IMR-90 (cell line): Measurements from ENCODE around the gene ADAMTS16. TPM values are rescaled to one million over a fixed set of nuclear protein-coding genes. Genes with fewer than 3 reads are reported as not detected.

Experiments used
- ATAC-seq: fragments of 200-7000 bp; cut with Tn5 transposase; 2 replicates; pipeline ENCODE4 v1.9.1; 2020; ENCODE audit warnings: low read depth, mild to moderate bottlenecking, moderate library complexity
- BruUV-seq: library from RNA; stranded (reverse); fragments of 400-500 nt; replicated peaks from 2 replicates; lab custom pipeline; 2021; lab: Mats Ljungman, UMichigan
- CTCF ChIA-PET: fragments of 300-600 bp; formaldehyde crosslinking; extraction: SDS; loops from one replicate; lab custom pipeline; 2021; ENCODE audit warnings: antibody characterized with exemption; lab: Yijun Ruan, JAX
- POLR2A ChIA-PET: fragments of 300-600 bp; sonication (Branson Sonifier 250); formaldehyde crosslinking; loops from one replicate; lab custom pipeline; 2022; ENCODE audit warnings: antibody characterized with exemption; ENCODE audit not compliant: unreplicated experiment; lab: Charles Lee
- DNase-seq: peaks from one replicate; pipeline ENCODE4 v3.0.0; 2013
- H2AFZ ChIP-seq: replicated peaks from 2 replicates; pipeline ENCODE3; 2013; ENCODE audit warnings: low read length, mild to moderate bottlenecking; ENCODE audit not compliant: poor library complexity
- H2AK5ac ChIP-seq: 2 replicates; pipeline ENCODE4 v1.6.1; 2013; ENCODE audit warnings: low read depth, low read length, inconsistent platforms
- H2AK9ac ChIP-seq: replicated peaks from 2 replicates; pipeline ENCODE3; 2013; ENCODE audit warnings: mild to moderate bottlenecking, low read depth, low read length, moderate library complexity; ENCODE audit not compliant: poor library complexity
- H2BK120ac ChIP-seq: 2 replicates; pipeline ENCODE4 v1.6.1; 2013; ENCODE audit warnings: low read depth, low read length, inconsistent platforms
- H2BK15ac ChIP-seq: 3 replicates; pipeline ENCODE4 v1.6.1; 2013; ENCODE audit warnings: low read depth, low read length, inconsistent platforms
- H2BK20ac ChIP-seq: 2 replicates; pipeline ENCODE4 v1.6.1; 2013; ENCODE audit warnings: low read depth, mild to moderate bottlenecking, inconsistent platforms, low read length, moderate library complexity
- H2BK5ac ChIP-seq: 2 replicates; pipeline ENCODE4 v1.6.1; 2013; ENCODE audit warnings: mild to moderate bottlenecking, low read depth, low read length, inconsistent platforms; ENCODE audit not compliant: poor library complexity, severe bottlenecking
- H3K14ac ChIP-seq: replicated peaks from 2 replicates; pipeline ENCODE4 v1.6.1; 2013; ENCODE audit warnings: low read depth, low read length, inconsistent platforms
- H3K18ac ChIP-seq: 2 replicates; pipeline ENCODE4 v1.6.1; 2013; ENCODE audit warnings: low read depth, low read length, control low read depth
- H3K23ac ChIP-seq: 2 replicates; pipeline ENCODE4 v1.6.1; 2013; ENCODE audit warnings: low read depth, low read length, inconsistent platforms
- H3K27ac ChIP-seq: 2 replicates; pipeline ENCODE4 v1.5.1; 2013; ENCODE audit warnings: mild to moderate bottlenecking, control low read depth, low read length; ENCODE audit not compliant: insufficient read depth
- H3K27me3 ChIP-seq: 2 replicates; pipeline ENCODE4 v1.6.1; 2013; ENCODE audit warnings: low read length; ENCODE audit not compliant: control insufficient read depth, insufficient read depth
- H3K36me3 ChIP-seq: 2 replicates; pipeline ENCODE4 v1.6.1; 2013; ENCODE audit warnings: low read length, mixed read lengths; ENCODE audit not compliant: control insufficient read depth, insufficient read depth
- H3K4ac ChIP-seq: 2 replicates; pipeline ENCODE4 v1.6.1; 2013; ENCODE audit warnings: low read depth, low read length, inconsistent platforms
- H3K4me1 ChIP-seq: 2 replicates; pipeline ENCODE4 v1.6.1; 2013; ENCODE audit warnings: low read length, mixed read lengths; ENCODE audit not compliant: control insufficient read depth, insufficient read depth
- H3K4me2 ChIP-seq: 2 replicates; pipeline ENCODE4 v1.6.1; 2013; ENCODE audit warnings: low read depth, mild to moderate bottlenecking, control low read depth, low read length, moderate library complexity
- H3K4me3 ChIP-seq: 2 replicates; pipeline ENCODE4 v1.5.1; 2013; ENCODE audit warnings: low read depth, mild to moderate bottlenecking, control low read depth, low read length, moderate library complexity; ENCODE audit not compliant: insufficient read depth
- H3K56ac ChIP-seq: 2 replicates; pipeline ENCODE4 v1.6.1; 2013; ENCODE audit warnings: low read length, inconsistent platforms; ENCODE audit not compliant: insufficient read depth; ENCODE audit errors: extremely low read depth
- H3K79me1 ChIP-seq, 2 experiments: 2 replicates each; pipeline ENCODE4 v1.6.1; 2013; ENCODE audit warnings: low read length in 2 of 2, inconsistent platforms in 1 of 2, low read depth in 1 of 2
- H3K9ac ChIP-seq: 2 replicates; pipeline ENCODE4 v1.6.1; 2013; ENCODE audit warnings: low read depth, low read length, control low read depth
- H3K9me1 ChIP-seq: 2 replicates; pipeline ENCODE4 v1.6.1; 2013; ENCODE audit warnings: low read length, inconsistent platforms; ENCODE audit not compliant: insufficient read depth
- H3K9me3 ChIP-seq: 2 replicates; pipeline ENCODE4 v1.6.1; 2013; ENCODE audit warnings: low read length; ENCODE audit not compliant: control insufficient read depth, insufficient read depth
- H4K20me1 ChIP-seq: 2 replicates; pipeline ENCODE4 v1.6.1; 2013; ENCODE audit warnings: low read length, inconsistent platforms; ENCODE audit not compliant: insufficient read depth
- H4K5ac ChIP-seq: 2 replicates; pipeline ENCODE4 v1.6.1; 2013; ENCODE audit warnings: mild to moderate bottlenecking, low read depth, low read length, control low read depth
- H4K8ac ChIP-seq, 2 experiments: 2 replicates each; pipeline ENCODE4 v1.6.1; 2013; ENCODE audit warnings: low read depth in 2 of 2, low read length in 2 of 2, control low read depth in 1 of 2, inconsistent platforms in 1 of 2
- H4K91ac ChIP-seq: 2 replicates; pipeline ENCODE4 v1.6.1; 2013; ENCODE audit warnings: low read depth, low read length, inconsistent platforms; ENCODE audit not compliant: insufficient read depth
- BHLHE40 ChIP-seq: fragments of 150-350 bp; IDR thresholded peaks from 2 replicates; pipeline ENCODE4 v1.6.1; 2016; ENCODE audit warnings: mild to moderate bottlenecking, low read depth, low read length
- CHD1 ChIP-seq: IDR thresholded peaks from 2 replicates; pipeline ENCODE4 v1.6.1; 2012; ENCODE audit warnings: low read depth, low read length, improper control_type of control experiment
- ELK1 ChIP-seq: fragments of 150-350 bp; IDR thresholded peaks from 2 replicates; pipeline ENCODE4 v1.6.1; 2016; ENCODE audit warnings: low read depth, mild to moderate bottlenecking, low read length, moderate library complexity, borderline replicate concordance
- FOS ChIP-seq: fragments of 150-350 bp; IDR thresholded peaks from 2 replicates; pipeline ENCODE4 v1.6.1; 2016; ENCODE audit warnings: low read depth, low read length
- MAFK ChIP-seq: IDR thresholded peaks from 2 replicates; pipeline ENCODE4 v1.6.1; 2012; ENCODE audit warnings: low read depth, low read length, improper control_type of control experiment
- MAZ ChIP-seq: IDR thresholded peaks from 2 replicates; pipeline ENCODE4 v1.6.1; 2012; ENCODE audit warnings: low read depth, mild to moderate bottlenecking, low read length, improper control_type of control experiment, moderate library complexity, borderline replicate concordance
- POLR2A ChIP-seq: IDR thresholded peaks from 2 replicates; pipeline ENCODE4 v1.6.1; 2012; ENCODE audit warnings: mild to moderate bottlenecking, low read depth, low read length
- RAD21 ChIP-seq: IDR thresholded peaks from 2 replicates; pipeline ENCODE4 v1.6.1; 2012; ENCODE audit warnings: low read length, improper control_type of control experiment
- RCOR1 ChIP-seq: IDR thresholded peaks from 2 replicates; pipeline ENCODE4 v1.6.1; 2012; ENCODE audit warnings: mild to moderate bottlenecking, low read length, improper control_type of control experiment; ENCODE audit not compliant: insufficient replicate concordance
- RFX5 ChIP-seq: IDR thresholded peaks from 2 replicates; pipeline ENCODE4 v1.8.0; 2012; ENCODE audit warnings: low read depth, mild to moderate bottlenecking, low read length, moderate library complexity
- SMC3 ChIP-seq: fragments of 150-350 bp; IDR thresholded peaks from 2 replicates; pipeline ENCODE4 v1.6.1; 2016; ENCODE audit warnings: low read depth, mild to moderate bottlenecking, antibody characterized with exemption, low read length, moderate library complexity
- USF2 ChIP-seq: fragments of 150-350 bp; IDR thresholded peaks from 2 replicates; pipeline ENCODE4 v1.6.1; 2017; ENCODE audit warnings: mild to moderate bottlenecking, antibody characterized with exemption, low read length, low read depth
- WGBS, 2 experiments: methylation state at CpG; one replicate each; pipeline versions ENCODE4 v1.1.5 to v1.1.7; 2013; ENCODE audit warnings: missing lambda C conversion rate in 2 of 2; ENCODE audit not compliant: insufficient read length in 1 of 2; ENCODE audit errors: extremely low coverage in 2 of 2; 5-methylcytosine and 5-hydroxymethylcytosine counted together
- dilution Hi-C: fragments of 300-500 bp; cut with HindIII; formaldehyde crosslinking; loops from one replicate; pipeline ENCODE4 v1.14.3; 2018; ENCODE audit warnings: low sequenced_read_pairs; ENCODE audit not compliant: unreplicated experiment
- in situ Hi-C: fragments of 300-500 bp; cut with MboI; formaldehyde crosslinking; loops from 3 replicates; pipeline ENCODE4 v1.14.3; 2019; ENCODE audit warnings: low sequenced_read_pairs, inconsistent platforms, mixed read lengths
- intact Hi-C: fragments of 100-400 bp; cut with micrococcal nuclease; formaldehyde crosslinking; loops from 2 replicates; pipeline ENCODE4 v1.10.0; 2022
- polyA plus RNA-seq, 3 experiments: library from polyadenylated mRNA; depleted of rRNA; stranded (reverse); fragments of >200 nt; gene quantifications; 2 replicates each; pipeline ENCODE4 v1.2.3, GENCODE V29; 2012; ENCODE audit warnings: low replicate concordance in 1 of 3
- total RNA-seq: library from RNA; depleted of rRNA; stranded (reverse); fragments of >200 nt; gene quantifications from 2 replicates; pipeline ENCODE4 v1.2.3, GENCODE V29; 2012
- TF ChIP-seq, protein P1 (sequence below): conservative IDR thresholded peaks from 2 replicates; pipeline ENCODE4 v1.5.1; 2012; ENCODE audit warnings: mild to moderate bottlenecking, low read depth, low read length, improper control_type of control experiment

Gene ADAMTS16
- total and polyA plus RNA-seq, 2 of the 4 experiments (the other 2 are of a cell fraction), result 0.09 to 0.18 TPM

DNA sequence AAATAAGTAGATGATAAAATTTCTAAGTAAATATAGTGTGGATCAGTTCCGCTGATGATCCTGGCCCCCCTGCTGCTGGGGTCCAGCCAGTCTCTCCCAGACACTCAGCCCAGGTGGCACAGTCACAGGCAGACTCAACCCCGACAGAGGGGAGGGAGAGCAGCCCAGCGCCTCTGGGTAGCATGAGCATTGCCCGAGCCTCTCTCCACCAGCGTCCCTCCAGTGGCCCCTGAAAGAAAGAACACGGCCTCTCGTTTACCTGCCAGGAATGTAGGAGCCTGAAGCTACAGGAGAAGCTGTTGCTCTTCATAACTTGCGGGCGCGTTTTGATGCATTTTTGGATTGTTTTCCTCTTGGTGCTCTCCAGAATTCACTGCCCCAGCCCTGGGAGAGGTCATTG is 213.6 kb downstream of the ADAMTS16 start:
- no peak overlapping the region for H2BK20ac ChIP-seq
- ChIA-PET CTCF (no interaction called here), POLR2A (no interaction called here)
- intact Hi-C loops (no loop called here), in situ Hi-C loops (no loop called here), dilution Hi-C loops (no loop called here)
- H3K56ac ChIP-seq, result no peak overlapping the region
- H3K4me2 ChIP-seq, result no peak overlapping the region
- H3K27ac ChIP-seq, result no peak overlapping the region
- DNase-seq (no peak), ATAC-seq (no peak)
- no peaks in the 10 kb centered on the region for H3K27me3 ChIP-seq
- no peaks in the 10 kb centered on the region for H3K79me1 ChIP-seq
- H2BK15ac ChIP-seq, result no peak overlapping the region
- H3K18ac ChIP-seq, result no peak overlapping the region
- H3K9ac ChIP-seq, result no peak overlapping the region
- H3K14ac ChIP-seq, result no peak overlapping the region
- no peak overlapping the region for H2AFZ ChIP-seq
- H3K23ac ChIP-seq, result no peak overlapping the region
- H2BK120ac ChIP-seq, result no peak overlapping the region
- no peaks in the 10 kb centered on the region for H3K36me3 ChIP-seq
- no peak overlapping the region for H2AK9ac ChIP-seq
- no peak overlapping the region for H4K8ac ChIP-seq
- no TSS peak for BruUV-seq
- no peak overlapping the region for H4K91ac ChIP-seq
- no peak overlapping the region for H2AK5ac ChIP-seq
- H3K4me1 ChIP-seq, result no peaks in the 10 kb centered on the region
- TF ChIP-seq CHD1 (no peak), FOS (no peak), POLR2A (no peak), RFX5 (no peak), USF2 (no peak), ELK1 (no peak), BHLHE40 (no peak), SMC3 (no peak), MAFK (no peak), MAZ (no peak), RAD21 (no peak), RCOR1 (no peak)
- TF ChIP-seq, protein P1, sequence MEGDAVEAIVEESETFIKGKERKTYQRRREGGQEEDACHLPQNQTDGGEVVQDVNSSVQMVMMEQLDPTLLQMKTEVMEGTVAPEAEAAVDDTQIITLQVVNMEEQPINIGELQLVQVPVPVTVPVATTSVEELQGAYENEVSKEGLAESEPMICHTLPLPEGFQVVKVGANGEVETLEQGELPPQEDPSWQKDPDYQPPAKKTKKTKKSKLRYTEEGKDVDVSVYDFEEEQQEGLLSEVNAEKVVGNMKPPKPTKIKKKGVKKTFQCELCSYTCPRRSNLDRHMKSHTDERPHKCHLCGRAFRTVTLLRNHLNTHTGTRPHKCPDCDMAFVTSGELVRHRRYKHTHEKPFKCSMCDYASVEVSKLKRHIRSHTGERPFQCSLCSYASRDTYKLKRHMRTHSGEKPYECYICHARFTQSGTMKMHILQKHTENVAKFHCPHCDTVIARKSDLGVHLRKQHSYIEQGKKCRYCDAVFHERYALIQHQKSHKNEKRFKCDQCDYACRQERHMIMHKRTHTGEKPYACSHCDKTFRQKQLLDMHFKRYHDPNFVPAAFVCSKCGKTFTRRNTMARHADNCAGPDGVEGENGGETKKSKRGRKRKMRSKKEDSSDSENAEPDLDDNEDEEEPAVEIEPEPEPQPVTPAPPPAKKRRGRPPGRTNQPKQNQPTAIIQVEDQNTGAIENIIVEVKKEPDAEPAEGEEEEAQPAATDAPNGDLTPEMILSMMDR, result no peak
- H4K20me1 ChIP-seq, result no peaks in the 10 kb centered on the region
- WGBS, 2 experiments, result 54% methylated on average over 9 of the region's 10 CpGs; no CpG with 5 or more reads in 1 of the 2 experiments
- H3K4ac ChIP-seq, result no peak overlapping the region
- peaks cover 2% of the 10 kb centered on the region; the same call in 1 of the 2 replicates for H3K9me1 ChIP-seq
- H2BK5ac ChIP-seq, result no peak overlapping the region
- H3K9me3 ChIP-seq, result peaks cover 10% of the 10 kb centered on the region
- no peak overlapping the region for H4K5ac ChIP-seq
- H3K4me3 ChIP-seq, result no peak overlapping the region
